UCSD-AML1 (cell line): ENCODE results near the gene SPSB1.

Experiments
- DNase-seq: peaks from one replicate; lab custom pipeline; 2025; ENCODE audit not compliant: unreplicated experiment; lab: John Stamatoyannopoulos, UW

The SPSB1 gene

GRCh38 chr1:9416506-9416905, 123.8 kb downstream of the SPSB1 start:
- DNase-seq, result no peak

GRCh38 chr1:9416918-9417500, 124.3 kb downstream of the SPSB1 start:
- DNase-seq, result no peak

- no peak for DNase-seq
Observed at GRCh38 chr1:9417695-9418094, 125.0 kb downstream of the SPSB1 start.

DNA sequence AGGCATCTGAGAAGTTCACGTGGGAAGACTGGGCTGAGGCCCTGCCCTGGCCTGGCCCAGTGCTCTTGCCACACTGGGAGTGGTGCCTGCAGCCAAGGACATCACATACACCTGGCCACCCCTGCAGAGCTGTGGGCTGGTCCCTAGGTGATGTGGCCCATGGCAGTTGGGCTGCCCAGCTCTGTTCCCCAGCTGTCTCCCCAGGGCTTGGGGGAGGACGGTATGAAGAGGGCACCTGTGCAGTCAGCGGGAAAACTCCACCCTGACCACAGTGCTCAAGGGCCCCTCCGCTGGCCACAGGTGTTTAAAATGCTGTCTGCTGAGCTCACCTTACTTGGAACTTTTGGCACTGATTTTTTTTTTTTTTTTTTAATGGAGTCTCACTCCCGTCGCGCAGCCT, 126.2 kb downstream of the SPSB1 start:
- DNase-seq, result no peak
